Measurements from ENCODE around the gene SAMHD1.
"Not testable (repeated sequence)": the region's sequence is repeated elsewhere in the genome, so short reads cannot be mapped to it uniquely, and the experiment has no call there.

Gene SAMHD1

GRCh38 chr20:36951198-36951978, at the start of gene SAMHD1:
SAMHD1 (minus strand) TSS chr20:36951708; CDS start chr20:36951643, 65 bp downstream.
- DNase-seq = peak; percentile 93

GRCh38 chr20:37000171-37000570, 48.7 kb upstream of the SAMHD1 start:
- not testable (repeated sequence) for DNase-seq

GRCh38 chr20:36998652-36999051, 47.1 kb upstream of the SAMHD1 start:
- peak; percentile 19 for DNase-seq

- no peak for DNase-seq
These were observed 45.6 kb upstream of the SAMHD1 start for GRCh38 chr20:36997121-36997520.

- not testable (repeated sequence) for DNase-seq
These were observed 42.7 kb upstream of the SAMHD1 start for GRCh38 chr20:36994221-36994620.

GRCh38 chr20:36992802-36993334, 41.4 kb upstream of the SAMHD1 start:
- DNase-seq = no peak

- DNase-seq = no peak
These were observed 40.2 kb upstream of the SAMHD1 start for GRCh38 chr20:36991703-36992102.

GRCh38 chr20:36989797-36990196, 38.3 kb upstream of the SAMHD1 start:
- no peak for DNase-seq

- DNase-seq = peak; percentile 23
These were observed 37.0 kb upstream of the SAMHD1 start for GRCh38 chr20:36988494-36988966.

- DNase-seq = no peak
These were observed 32.7 kb upstream of the SAMHD1 start for GRCh38 chr20:36984257-36984638.

- peak; percentile 78 for DNase-seq
These were observed 23.8 kb upstream of the SAMHD1 start for GRCh38 chr20:36975099-36975818.

- no peak for DNase-seq
These were observed 23.2 kb upstream of the SAMHD1 start for GRCh38 chr20:36974660-36975059.

GRCh38 chr20:36971103-36971502, 19.6 kb upstream of the SAMHD1 start:
- no peak for DNase-seq

- peak; percentile 56 for DNase-seq
These were observed 18.1 kb upstream of the SAMHD1 start for GRCh38 chr20:36969478-36970186.

- DNase-seq = no peak
These were observed 17.5 kb upstream of the SAMHD1 start for GRCh38 chr20:36969051-36969450.

GRCh38 chr20:36967636-36968035, 16.1 kb upstream of the SAMHD1 start:
- DNase-seq = peak; percentile 45

- not testable (repeated sequence) for DNase-seq
These were observed 15.5 kb upstream of the SAMHD1 start for GRCh38 chr20:36966965-36967364.

- DNase-seq = not testable (repeated sequence)
These were observed 10.9 kb upstream of the SAMHD1 start for GRCh38 chr20:36962354-36962941.

- DNase-seq = no peak
These were observed 7.7 kb upstream of the SAMHD1 start for GRCh38 chr20:36959242-36959641.

GRCh38 chr20:36957875-36958667, 6.6 kb upstream of the SAMHD1 start:
- no peak for DNase-seq

- DNase-seq = no peak
These were observed 5.2 kb upstream of the SAMHD1 start for GRCh38 chr20:36956674-36957073.

GRCh38 chr20:36956016-36956415, 4.5 kb upstream of the SAMHD1 start:
- no peak for DNase-seq

Data from CD4-positive, alpha-beta T cell treated with Interleukin-12 subunit alpha and Interleukin-12 subunit beta, for 1 hour (primary cell).